Smooth muscle cell (in vitro differentiated cells): Measurements from ENCODE around the gene AIG1. TPM values are rescaled to one million over a fixed set of nuclear protein-coding genes. Genes with fewer than 3 reads are reported as not detected.

ENCODE experiments used
- DNase-seq: peaks from one replicate; lab custom pipeline; 2025; ENCODE audit not compliant: unreplicated experiment; lab: John Stamatoyannopoulos, UW
- H2AFZ ChIP-seq: fragments of 200-600 bp; sonication (generic); 2 replicates; pipeline ENCODE4 v1.6.0; 2016; ENCODE audit warnings: antibody characterized with exemption, low read depth, mild to moderate bottlenecking
- H3F3A ChIP-seq: fragments of 200-600 bp; sonication (generic); 2 replicates; pipeline ENCODE4 v1.6.0; 2017; ENCODE audit warnings: antibody characterized with exemption, low read depth
- H3K27ac ChIP-seq: fragments of 200-600 bp; sonication (generic); 2 replicates; pipeline ENCODE4 v1.5.1; 2016; ENCODE audit warnings: low read depth, mild to moderate bottlenecking
- H3K27me3 ChIP-seq: fragments of 200-600 bp; sonication (generic); 2 replicates; pipeline ENCODE4 v1.6.1; 2016; ENCODE audit warnings: low read depth, mild to moderate bottlenecking
- H3K36me3 ChIP-seq: fragments of 200-600 bp; sonication (generic); 2 replicates; pipeline ENCODE4 v1.5.1; 2016; ENCODE audit warnings: low read depth
- H3K4me1 ChIP-seq: fragments of 200-600 bp; sonication (generic); 2 replicates; pipeline ENCODE4 v1.5.1; 2016; ENCODE audit warnings: low read depth
- H3K4me2 ChIP-seq: fragments of 200-600 bp; sonication (generic); 2 replicates; pipeline ENCODE4 v1.6.0; 2016; ENCODE audit warnings: mild to moderate bottlenecking
- H3K4me3 ChIP-seq: fragments of 200-600 bp; sonication (generic); 2 replicates; pipeline ENCODE4 v1.5.1; 2016; ENCODE audit warnings: mild to moderate bottlenecking
- H3K79me2 ChIP-seq: fragments of 200-600 bp; sonication (generic); 2 replicates; pipeline ENCODE4 v1.6.0; 2016; ENCODE audit warnings: low read depth, mild to moderate bottlenecking
- H3K9ac ChIP-seq: fragments of 200-600 bp; sonication (generic); 2 replicates; pipeline ENCODE4 v1.6.0; 2016; ENCODE audit warnings: low read depth
- H3K9me3 ChIP-seq: fragments of 200-600 bp; sonication (generic); replicated peaks from 2 replicates; pipeline ENCODE4 v1.5.1; 2016; ENCODE audit warnings: low read depth
- H4K20me1 ChIP-seq: fragments of 200-600 bp; sonication (generic); 2 replicates; pipeline ENCODE4 v1.6.0; 2016; ENCODE audit warnings: low read depth
- CTCF ChIP-seq: fragments of 200-600 bp; sonication (generic); IDR thresholded peaks from 2 replicates; pipeline ENCODE4 v1.5.1; 2017; ENCODE audit warnings: borderline replicate concordance, mild to moderate bottlenecking, antibody characterized with exemption; ENCODE audit not compliant: insufficient read depth, poor library complexity, severe bottlenecking
- WGBS: methylation state at CpG from one replicate; pipeline ENCODE4 v1.1.7; 2016; ENCODE audit warnings: low lambda C conversion rate; 5-methylcytosine and 5-hydroxymethylcytosine counted together
- polyA plus RNA-seq: library from polyadenylated mRNA; unstranded; fragments of >200 nt; fragmentation: Nextera tagmentation; extraction: Ambion mirVana; gene quantifications from 2 replicates; pipeline ENCODE4 v1.2.1, GENCODE V29; 2016
- total RNA-seq: library from RNA; depleted of rRNA; stranded (reverse); fragments of >200 nt; gene quantifications from 2 replicates; pipeline ENCODE4 v1.2.3, GENCODE V29; 2014

Gene AIG1
- total and polyA plus RNA-seq, 2 experiments from 2014 or later: 9.1 to 25.9 TPM

- DNase-seq: no peak
- H3K9me3 ChIP-seq: no peaks in the 10 kb centered on the region
- no peaks in the 10 kb centered on the region for H3K4me1 ChIP-seq
- H3F3A ChIP-seq: no peaks in the 10 kb centered on the region
- WGBS: 96% methylated on average over 7 of the region's 7 CpGs
- no peak overlapping the region for H3K4me2 ChIP-seq
- H3K36me3 ChIP-seq: no peaks in the 10 kb centered on the region
- H4K20me1 ChIP-seq: no peaks in the 10 kb centered on the region
- no peak for TF ChIP-seq CTCF
- H3K4me3 ChIP-seq: no peak overlapping the region
- no peaks in the 10 kb centered on the region for H3K27me3 ChIP-seq
- no peak overlapping the region for H3K27ac ChIP-seq
- H3K79me2 ChIP-seq: no peaks in the 10 kb centered on the region
- H2AFZ ChIP-seq: no peak overlapping the region
- H3K9ac ChIP-seq: no peak overlapping the region
Measured at GRCh38 chr6:143290206-143290605, 229.5 kb downstream of the AIG1 start.

GRCh38 chr6:143293523-143293922 lies 232.8 kb downstream of the AIG1 start:
- H3K27me3 ChIP-seq: no peaks in the 10 kb centered on the region
- H3K36me3 ChIP-seq: no peaks in the 10 kb centered on the region
- no peaks in the 10 kb centered on the region for H3K9me3 ChIP-seq
- H3K4me1 ChIP-seq: no peaks in the 10 kb centered on the region
- no peak overlapping the region for H3K4me2 ChIP-seq
- H3K79me2 ChIP-seq: no peaks in the 10 kb centered on the region
- no peak for DNase-seq
- no peak overlapping the region for H3K4me3 ChIP-seq
- no peaks in the 10 kb centered on the region for H3F3A ChIP-seq
- TF ChIP-seq CTCF: no peak
- H3K27ac ChIP-seq: no peak overlapping the region
- no peaks in the 10 kb centered on the region for H4K20me1 ChIP-seq
- H2AFZ ChIP-seq: no peak overlapping the region
- no peak overlapping the region for H3K9ac ChIP-seq

- WGBS: 100% methylated on average over 1 of the region's 1 CpG
- H3K27me3 ChIP-seq: no peaks in the 10 kb centered on the region
- H3K4me1 ChIP-seq: no peaks in the 10 kb centered on the region
- H3K36me3 ChIP-seq: no peaks in the 10 kb centered on the region
- no peaks in the 10 kb centered on the region for H3K79me2 ChIP-seq
- no peaks in the 10 kb centered on the region for H3K9me3 ChIP-seq
- no peak overlapping the region for H3K9ac ChIP-seq
- H2AFZ ChIP-seq: no peak overlapping the region
- no peak overlapping the region for H3K4me3 ChIP-seq
- no peak overlapping the region for H3K4me2 ChIP-seq
- H4K20me1 ChIP-seq: no peaks in the 10 kb centered on the region
- no peak for DNase-seq
- no peaks in the 10 kb centered on the region for H3F3A ChIP-seq
- H3K27ac ChIP-seq: no peak overlapping the region
- TF ChIP-seq CTCF: no peak
Measured at GRCh38 chr6:143294265-143294860, 233.7 kb downstream of the AIG1 start.

- 96% methylated on average over 3 of the region's 3 CpGs for WGBS
- no peaks in the 10 kb centered on the region for H4K20me1 ChIP-seq
- no peaks in the 10 kb centered on the region for H3K36me3 ChIP-seq
- H3K27ac ChIP-seq: no peak overlapping the region
- no peak overlapping the region for H3K4me3 ChIP-seq
- H3K9ac ChIP-seq: no peak overlapping the region
- H3F3A ChIP-seq: no peaks in the 10 kb centered on the region
- TF ChIP-seq CTCF: no peak
- H3K4me2 ChIP-seq: no peak overlapping the region
- H3K9me3 ChIP-seq: no peaks in the 10 kb centered on the region
- H3K4me1 ChIP-seq: no peaks in the 10 kb centered on the region
- H2AFZ ChIP-seq: no peak overlapping the region
- H3K27me3 ChIP-seq: no peaks in the 10 kb centered on the region
- H3K79me2 ChIP-seq: no peaks in the 10 kb centered on the region
- DNase-seq: no peak
Measured at GRCh38 chr6:143295932-143296331, 235.2 kb downstream of the AIG1 start.
